ENCODE results near the gene MAGI3. TPM values are rescaled to one million over a fixed set of nuclear protein-coding genes. Genes with fewer than 3 reads are reported as not detected.

MAGI3 gene
- polyA plus RNA-seq, 1 donor = 27.0 TPM

DNA sequence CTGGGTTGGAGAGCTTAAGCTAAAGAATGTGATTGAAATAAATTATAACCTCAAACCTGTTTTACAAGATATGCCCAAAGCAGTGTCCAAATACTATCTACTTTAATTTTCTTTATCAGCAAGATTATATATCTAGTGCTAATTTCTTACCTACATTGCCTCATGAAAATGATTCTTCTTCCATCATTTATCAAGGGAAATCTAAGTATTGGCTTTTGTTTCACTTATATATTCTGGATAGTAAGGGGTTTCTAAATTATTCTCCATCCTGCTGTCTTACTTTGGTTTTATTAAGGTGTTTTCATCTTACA lies 287.8 kb downstream of the MAGI3 start:
- H3K27me3 ChIP-seq (ENCODE audit: control insufficient read depth, insufficient read depth, low read length) = no peaks in the 10 kb centered on the region
- H3K4me1 ChIP-seq (ENCODE audit: control insufficient read depth, insufficient read depth, low read length) = no peaks in the 10 kb centered on the region
- DNase-seq = no peak
- H3K4me3 ChIP-seq (ENCODE audit: low read length) = no peak overlapping the region
- no peak overlapping the region for H3K27ac ChIP-seq (ENCODE audit: low read length)
- H3K36me3 ChIP-seq (ENCODE audit: control insufficient read depth, insufficient read depth, low read length) = peaks cover 28% of the 10 kb centered on the region
- no peaks in the 10 kb centered on the region for H3K9me3 ChIP-seq (ENCODE audit: control insufficient read depth, low read depth, low read length)

DNA sequence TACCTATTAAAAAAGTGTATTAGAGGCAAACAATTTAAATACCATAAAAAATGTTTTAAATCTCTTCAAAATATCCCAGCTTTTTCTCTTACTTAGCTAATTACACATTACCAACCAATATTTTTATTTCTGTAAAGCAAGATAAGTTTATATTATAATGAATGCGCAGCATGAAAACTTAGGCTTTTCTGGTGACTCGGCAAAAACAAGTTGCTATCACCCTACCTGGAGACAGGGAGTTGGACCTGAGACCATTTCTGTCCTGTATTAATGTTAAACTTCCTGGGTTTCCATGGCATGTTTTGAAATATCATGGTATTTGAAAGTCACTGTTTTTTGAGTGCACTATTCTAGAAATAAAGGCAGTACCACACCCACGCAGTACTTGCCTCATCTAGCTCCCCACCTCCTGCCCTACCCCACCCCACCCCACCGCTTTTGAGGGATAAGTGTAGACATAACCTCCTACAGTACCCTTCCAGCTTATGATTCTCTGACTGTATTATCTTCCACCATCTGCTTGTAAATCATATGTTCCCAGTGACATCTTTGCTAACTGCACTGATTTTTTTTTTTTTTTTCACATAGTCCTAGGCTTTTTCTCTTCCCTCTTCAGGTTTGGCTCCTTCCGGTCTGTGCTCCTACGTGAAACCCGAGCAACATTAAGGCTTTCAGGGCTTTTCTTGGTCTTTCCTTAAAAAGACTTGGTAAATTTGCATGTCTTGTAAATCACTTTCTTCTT lies 291.5 kb downstream of the MAGI3 start:
- no peaks in the 10 kb centered on the region for H3K9me3 ChIP-seq (ENCODE audit: control insufficient read depth, low read depth, low read length)
- H3K4me3 ChIP-seq (ENCODE audit: low read length) = no peak overlapping the region
- no peaks in the 10 kb centered on the region for H3K4me1 ChIP-seq (ENCODE audit: control insufficient read depth, insufficient read depth, low read length)
- H3K36me3 ChIP-seq (ENCODE audit: control insufficient read depth, insufficient read depth, low read length) = peaks cover 21% of the 10 kb centered on the region
- DNase-seq = no peak
- WGBS (ENCODE audit: insufficient coverage, low lambda C conversion rate) = 96% methylated on average over 4 of the region's 7 CpGs
- no peaks in the 10 kb centered on the region for H3K27me3 ChIP-seq (ENCODE audit: control insufficient read depth, insufficient read depth, low read length)
- no peak overlapping the region for H3K27ac ChIP-seq (ENCODE audit: low read length)

DNA sequence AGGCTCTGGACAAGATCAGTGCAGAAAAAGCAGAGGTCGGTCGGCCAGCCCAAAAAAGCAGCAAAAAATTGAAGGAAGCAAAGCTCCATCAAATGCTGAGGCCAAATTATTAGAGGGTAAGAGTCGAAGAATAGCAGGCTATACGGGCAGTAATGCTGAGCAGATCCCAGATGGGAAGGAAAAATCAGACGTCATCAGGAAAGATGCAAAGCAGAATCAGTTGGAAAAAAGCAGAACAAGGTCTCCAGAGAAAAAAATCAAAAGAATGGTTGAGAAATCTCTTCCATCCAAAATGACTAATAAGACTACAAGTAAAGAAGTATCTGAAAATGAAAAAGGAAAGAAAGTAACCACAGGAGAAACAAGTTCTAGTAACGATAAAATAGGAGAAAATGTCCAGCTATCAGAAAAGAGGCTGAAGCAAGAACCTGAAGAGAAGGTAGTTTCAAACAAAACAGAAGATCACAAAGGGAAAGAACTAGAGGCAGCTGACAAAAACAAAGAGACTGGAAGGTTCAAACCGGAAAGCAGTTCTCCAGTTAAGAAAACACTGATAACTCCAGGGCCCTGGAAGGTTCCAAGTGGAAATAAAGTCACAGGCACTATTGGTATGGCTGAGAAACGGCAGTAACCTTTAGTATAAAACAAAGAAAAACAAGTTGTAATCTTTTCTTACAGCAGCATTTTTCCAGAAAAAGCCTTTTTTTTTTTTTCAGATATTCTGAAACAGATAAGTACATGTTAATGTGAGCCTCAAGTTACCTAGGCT lies 293.3 kb downstream of the MAGI3 start:
- H3K9me3 ChIP-seq (ENCODE audit: control insufficient read depth, low read depth, low read length) = no peaks in the 10 kb centered on the region
- H3K4me3 ChIP-seq (ENCODE audit: low read length) = no peak overlapping the region
- DNase-seq = no peak
- peaks cover 21% of the 10 kb centered on the region for H3K36me3 ChIP-seq (ENCODE audit: control insufficient read depth, insufficient read depth, low read length)
- WGBS (ENCODE audit: insufficient coverage, low lambda C conversion rate) = 69% methylated on average over 8 of the region's 8 CpGs
- H3K27ac ChIP-seq (ENCODE audit: low read length) = no peak overlapping the region
- no peaks in the 10 kb centered on the region for H3K27me3 ChIP-seq (ENCODE audit: control insufficient read depth, insufficient read depth, low read length)
- H3K4me1 ChIP-seq (ENCODE audit: control insufficient read depth, insufficient read depth, low read length) = no peaks in the 10 kb centered on the region

DNA sequence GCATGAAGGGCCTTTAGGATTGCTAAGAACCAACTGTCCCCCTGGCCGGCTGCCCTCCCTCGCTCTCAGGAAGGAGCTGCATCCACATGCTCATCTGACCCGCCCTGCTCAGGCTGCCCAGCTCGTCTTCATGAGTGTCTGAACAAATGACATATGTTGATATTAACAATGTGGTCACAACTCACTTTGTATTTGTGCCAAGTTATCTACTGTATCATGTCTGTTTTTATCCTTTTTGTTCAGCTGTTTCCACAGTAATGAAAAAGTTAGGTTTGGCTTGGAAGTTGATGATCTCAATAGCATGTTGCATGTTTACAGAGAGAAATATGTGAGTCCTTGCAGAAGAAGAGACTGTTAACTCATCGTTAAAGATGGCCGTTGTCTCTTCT lies 293.8 kb downstream of the MAGI3 start:
- peak; percentile 26 to 37 for DNase-seq
- no peak overlapping the region for H3K4me3 ChIP-seq (ENCODE audit: low read length)
- no peaks in the 10 kb centered on the region for H3K27me3 ChIP-seq (ENCODE audit: control insufficient read depth, insufficient read depth, low read length)
- no peaks in the 10 kb centered on the region for H3K9me3 ChIP-seq (ENCODE audit: control insufficient read depth, low read depth, low read length)
- 55% methylated on average over 2 of the region's 6 CpGs for WGBS (ENCODE audit: insufficient coverage, low lambda C conversion rate)
- no peaks in the 10 kb centered on the region for H3K4me1 ChIP-seq (ENCODE audit: control insufficient read depth, insufficient read depth, low read length)
- H3K27ac ChIP-seq (ENCODE audit: low read length) = no peak overlapping the region
- H3K36me3 ChIP-seq (ENCODE audit: control insufficient read depth, insufficient read depth, low read length) = peaks cover 21% of the 10 kb centered on the region

DNA sequence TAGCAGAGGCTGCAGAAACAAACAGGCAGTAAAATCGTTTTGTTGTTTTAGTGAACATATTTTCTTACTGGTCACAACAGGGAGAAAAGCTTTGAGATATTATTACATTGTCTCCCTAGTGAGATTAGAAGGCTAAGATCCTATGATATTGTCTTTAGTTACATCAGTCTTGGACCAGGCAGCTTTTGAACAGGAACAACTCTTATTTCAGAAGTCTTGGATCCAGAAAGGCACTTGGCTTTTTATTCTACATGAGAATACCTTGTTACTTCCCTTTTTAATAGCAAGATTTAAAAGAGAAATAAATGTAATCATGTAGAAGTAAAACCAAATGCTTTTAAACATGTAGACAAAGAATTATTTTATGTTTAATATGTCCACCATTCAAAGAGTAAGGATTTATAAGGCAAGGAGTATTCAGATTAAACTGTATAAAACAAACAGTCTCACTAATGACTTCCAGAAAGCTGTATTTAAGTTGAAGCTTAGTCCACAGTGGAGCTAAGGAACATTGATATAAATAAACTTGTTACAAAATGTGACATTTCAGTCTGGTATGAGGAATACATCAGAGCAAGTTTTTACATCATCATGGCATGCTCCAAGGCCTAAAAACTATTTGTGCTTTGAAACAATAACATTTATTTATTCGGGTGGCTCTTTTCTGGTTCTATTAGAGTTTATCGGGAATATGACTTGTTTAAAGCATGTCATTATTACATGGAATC lies 296.7 kb downstream of the MAGI3 start:
- Histone ChIP-seq H3K4me3 (ENCODE audit: low read length) (no peak overlapping the region), H3K27ac (ENCODE audit: low read length) (no peak overlapping the region), H3K27me3 (ENCODE audit: control insufficient read depth, insufficient read depth, low read length) (no peaks in the 10 kb centered on the region), H3K4me1 (ENCODE audit: control insufficient read depth, insufficient read depth, low read length) (no peaks in the 10 kb centered on the region), H3K9me3 (ENCODE audit: control insufficient read depth, low read depth, low read length) (no peaks in the 10 kb centered on the region), H3K36me3 (ENCODE audit: control insufficient read depth, insufficient read depth, low read length) (peaks cover 16% of the 10 kb centered on the region)
- WGBS (ENCODE audit: insufficient coverage, low lambda C conversion rate) = 100% methylated on average over 2 of the region's 3 CpGs
- no peak for DNase-seq

DNA sequence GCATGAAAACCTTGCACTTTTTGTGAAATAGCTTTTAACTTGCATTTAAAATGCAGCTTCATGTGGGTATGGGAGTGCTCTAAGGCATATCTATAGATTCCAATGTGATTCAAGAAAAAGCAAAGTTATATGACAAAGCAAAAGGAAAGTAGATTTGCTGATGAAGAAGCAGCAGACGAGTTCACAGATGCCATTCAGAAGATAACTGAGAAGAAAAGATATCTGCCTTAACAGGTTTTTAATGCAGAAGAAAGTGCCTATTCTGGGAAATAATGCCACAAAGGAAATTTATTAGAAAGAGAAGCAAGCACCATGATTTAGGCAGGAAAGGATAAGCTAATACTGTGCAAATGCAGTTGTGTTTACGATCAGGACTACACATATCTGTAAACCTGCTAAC lies 300.9 kb downstream of the MAGI3 start:
- 83% methylated on average over 1 of the region's 2 CpGs for WGBS (ENCODE audit: insufficient coverage, low lambda C conversion rate)
- H3K4me1 ChIP-seq (ENCODE audit: control insufficient read depth, insufficient read depth, low read length) = no peaks in the 10 kb centered on the region

DNA sequence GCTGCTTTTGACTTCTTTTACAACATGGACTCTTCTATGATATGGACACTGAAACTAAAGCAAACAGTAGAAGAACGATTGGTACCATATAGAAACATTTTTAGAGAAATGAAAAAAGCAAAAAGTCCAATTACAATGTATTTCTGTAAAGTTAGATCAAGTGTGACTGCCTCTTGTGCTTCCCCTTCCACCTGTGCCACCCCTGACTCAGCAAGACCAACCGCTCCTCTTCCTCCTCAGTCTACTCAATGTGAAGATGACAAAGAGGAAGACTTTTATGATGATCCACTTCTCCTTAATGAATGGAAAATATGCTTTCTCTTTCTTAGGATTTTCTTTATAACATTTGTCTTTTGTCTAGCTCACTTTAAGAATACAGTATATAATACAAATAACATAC lies 302.0 kb downstream of the MAGI3 start:
- Histone ChIP-seq H3K9me3 (ENCODE audit: control insufficient read depth, low read depth, low read length) (peaks cover 8% of the 10 kb centered on the region), H3K27me3 (ENCODE audit: control insufficient read depth, insufficient read depth, low read length) (no peaks in the 10 kb centered on the region), H3K4me3 (ENCODE audit: low read length) (no peak overlapping the region), H3K27ac (ENCODE audit: low read length) (no peak overlapping the region), H3K4me1 (ENCODE audit: control insufficient read depth, insufficient read depth, low read length) (no peaks in the 10 kb centered on the region), H3K36me3 (ENCODE audit: control insufficient read depth, insufficient read depth, low read length) (peaks cover 6% of the 10 kb centered on the region)
- WGBS (ENCODE audit: insufficient coverage, low lambda C conversion rate) = no CpG with 5 or more reads among the region's 2 CpGs
- DNase-seq = no peak

More for the DNA sequence above, 300.9 kb downstream of the MAGI3 start:
- peaks cover 6% of the 10 kb centered on the region for H3K36me3 ChIP-seq (ENCODE audit: control insufficient read depth, insufficient read depth, low read length)
- H3K27ac ChIP-seq (ENCODE audit: low read length) = no peak overlapping the region
- DNase-seq = no peak
- H3K27me3 ChIP-seq (ENCODE audit: control insufficient read depth, insufficient read depth, low read length) = no peaks in the 10 kb centered on the region
- H3K4me3 ChIP-seq (ENCODE audit: low read length) = no peak overlapping the region
- H3K9me3 ChIP-seq (ENCODE audit: control insufficient read depth, low read depth, low read length) = peaks cover 8% of the 10 kb centered on the region

DNA sequence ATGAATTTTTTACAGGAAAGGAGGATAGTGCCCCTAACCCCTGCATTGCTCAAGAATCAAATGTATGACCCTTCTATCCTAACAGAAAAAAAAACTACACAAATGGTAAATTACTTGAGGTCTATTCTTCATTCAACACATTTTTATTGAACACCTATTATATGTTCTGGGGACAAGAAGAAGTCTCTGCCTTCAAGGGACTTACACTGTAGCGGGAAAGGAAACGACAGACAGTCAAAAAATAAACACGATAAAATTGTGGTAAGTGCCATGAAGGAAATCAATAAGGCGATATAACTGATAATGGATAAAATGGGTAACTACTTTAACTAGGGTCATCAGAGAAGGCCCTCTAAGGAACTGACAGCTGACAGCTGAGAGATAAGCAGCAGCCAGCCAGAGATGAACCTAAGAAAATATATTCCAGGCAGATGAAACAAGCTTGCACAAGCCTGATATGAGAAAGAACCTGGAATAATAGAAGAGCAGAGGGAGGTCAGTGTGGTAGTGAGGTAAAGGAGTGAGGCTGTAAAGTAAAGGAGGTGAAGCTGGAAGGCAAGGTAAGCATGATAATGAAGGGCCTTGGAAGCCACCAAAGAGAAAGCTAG lies 302.6 kb downstream of the MAGI3 start:
- peaks cover 8% of the 10 kb centered on the region for H3K9me3 ChIP-seq (ENCODE audit: control insufficient read depth, low read depth, low read length)
- no peak overlapping the region for H3K4me3 ChIP-seq (ENCODE audit: low read length)
- DNase-seq = no peak
- WGBS (ENCODE audit: insufficient coverage, low lambda C conversion rate) = 90% methylated on average over 2 of the region's 4 CpGs
- H3K27me3 ChIP-seq (ENCODE audit: control insufficient read depth, insufficient read depth, low read length) = no peaks in the 10 kb centered on the region
- H3K36me3 ChIP-seq (ENCODE audit: control insufficient read depth, insufficient read depth, low read length) = peaks cover 6% of the 10 kb centered on the region
- no peaks in the 10 kb centered on the region for H3K4me1 ChIP-seq (ENCODE audit: control insufficient read depth, insufficient read depth, low read length)
- no peak overlapping the region for H3K27ac ChIP-seq (ENCODE audit: low read length)

DNA sequence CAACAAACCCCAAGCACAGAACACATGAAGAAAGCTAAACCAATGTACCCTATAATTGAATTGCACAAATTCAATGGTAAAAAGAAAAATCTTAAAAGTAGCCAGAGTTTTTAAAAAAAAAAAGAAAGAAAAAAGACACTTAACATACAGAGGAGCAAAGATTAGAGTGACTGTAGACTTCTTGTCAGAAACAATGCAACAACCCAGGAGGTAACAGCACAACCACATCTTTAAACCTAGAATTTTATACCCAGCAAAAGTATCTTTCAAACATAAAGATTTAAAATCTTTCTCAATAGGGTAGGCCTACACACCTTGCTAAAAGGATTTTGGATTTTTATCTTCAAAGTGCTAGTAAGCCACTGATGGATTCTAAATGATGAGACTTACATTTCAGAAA lies 304.6 kb downstream of the MAGI3 start:
- Histone ChIP-seq H3K4me1 (ENCODE audit: control insufficient read depth, insufficient read depth, low read length) (no peaks in the 10 kb centered on the region), H3K4me3 (ENCODE audit: low read length) (no peak overlapping the region), H3K9me3 (ENCODE audit: control insufficient read depth, low read depth, low read length) (peaks cover 8% of the 10 kb centered on the region), H3K36me3 (ENCODE audit: control insufficient read depth, insufficient read depth, low read length) (peaks cover 6% of the 10 kb centered on the region), H3K27me3 (ENCODE audit: control insufficient read depth, insufficient read depth, low read length) (no peaks in the 10 kb centered on the region), H3K27ac (ENCODE audit: low read length) (no peak overlapping the region)
- DNase-seq = no peak

DNA sequence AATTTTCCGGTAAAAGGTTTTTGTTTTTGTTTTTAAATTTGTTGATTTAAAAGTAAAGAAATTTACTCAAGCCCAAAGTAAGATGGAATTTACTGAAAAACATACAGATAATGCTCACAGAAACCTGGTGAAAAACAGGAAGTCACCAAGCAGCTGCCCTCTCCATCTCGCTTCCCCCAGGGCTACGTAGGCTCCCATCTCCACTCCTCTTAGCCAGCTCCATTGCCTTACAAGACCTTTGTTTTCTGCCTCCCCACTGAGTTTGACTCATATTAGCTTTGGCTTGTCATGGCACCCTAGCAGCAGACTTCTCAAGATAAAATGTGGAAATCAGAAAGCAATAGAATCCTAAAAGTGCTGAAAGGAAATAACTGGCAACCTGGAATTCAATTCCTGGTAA lies 311.1 kb downstream of the MAGI3 start:
- no peak for DNase-seq
- Histone ChIP-seq H3K36me3 (ENCODE audit: control insufficient read depth, insufficient read depth, low read length) (peaks cover 6% of the 10 kb centered on the region), H3K4me1 (ENCODE audit: control insufficient read depth, insufficient read depth, low read length) (no peaks in the 10 kb centered on the region), H3K27me3 (ENCODE audit: control insufficient read depth, insufficient read depth, low read length) (no peaks in the 10 kb centered on the region), H3K4me3 (ENCODE audit: low read length) (no peak overlapping the region), H3K9me3 (ENCODE audit: control insufficient read depth, low read depth, low read length) (no peaks in the 10 kb centered on the region), H3K27ac (ENCODE audit: low read length) (no peak overlapping the region)
- no CpG with 5 or more reads among the region's 3 CpGs for WGBS (ENCODE audit: insufficient coverage, low lambda C conversion rate)
